Measurements from ENCODE around the gene ALOXE3.

DNA sequence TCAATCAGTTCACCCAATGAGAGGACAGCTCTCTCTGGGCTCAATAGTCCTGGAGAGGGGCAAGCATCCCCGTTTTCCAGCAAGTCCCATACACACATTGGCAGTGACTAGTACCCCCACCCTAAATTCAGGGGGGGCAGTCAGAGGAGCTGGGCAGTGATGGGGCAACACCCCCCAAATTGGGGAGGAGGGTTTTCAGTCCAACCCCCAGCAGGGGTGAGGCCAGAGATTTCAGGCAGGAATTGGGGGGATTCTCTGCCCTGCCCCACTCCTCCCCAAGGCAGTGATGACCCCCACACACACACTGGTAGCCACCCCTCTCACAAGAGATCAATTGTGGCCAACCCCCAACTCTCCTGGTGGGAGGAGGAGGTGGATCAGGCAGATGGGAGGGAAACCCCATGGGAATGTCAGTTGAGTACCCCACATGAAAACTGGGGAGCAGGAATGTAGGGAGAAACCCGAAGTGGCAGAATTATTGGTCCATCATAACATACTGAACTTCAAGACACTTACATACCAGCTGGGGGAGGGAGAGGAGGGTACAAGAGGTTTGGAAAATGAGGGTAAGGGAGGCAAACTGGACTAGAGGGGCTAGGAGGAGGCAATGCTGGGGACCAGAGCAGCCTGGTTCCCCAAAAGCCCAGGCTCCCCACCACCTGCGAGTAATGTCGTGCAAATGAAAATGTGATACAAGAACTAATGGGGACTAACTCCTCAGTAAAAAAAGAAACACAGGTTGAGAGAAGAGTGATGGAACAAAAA is 41.3 kb upstream of the ALOXE3 start:
- TF ChIP-seq, protein P1, sequence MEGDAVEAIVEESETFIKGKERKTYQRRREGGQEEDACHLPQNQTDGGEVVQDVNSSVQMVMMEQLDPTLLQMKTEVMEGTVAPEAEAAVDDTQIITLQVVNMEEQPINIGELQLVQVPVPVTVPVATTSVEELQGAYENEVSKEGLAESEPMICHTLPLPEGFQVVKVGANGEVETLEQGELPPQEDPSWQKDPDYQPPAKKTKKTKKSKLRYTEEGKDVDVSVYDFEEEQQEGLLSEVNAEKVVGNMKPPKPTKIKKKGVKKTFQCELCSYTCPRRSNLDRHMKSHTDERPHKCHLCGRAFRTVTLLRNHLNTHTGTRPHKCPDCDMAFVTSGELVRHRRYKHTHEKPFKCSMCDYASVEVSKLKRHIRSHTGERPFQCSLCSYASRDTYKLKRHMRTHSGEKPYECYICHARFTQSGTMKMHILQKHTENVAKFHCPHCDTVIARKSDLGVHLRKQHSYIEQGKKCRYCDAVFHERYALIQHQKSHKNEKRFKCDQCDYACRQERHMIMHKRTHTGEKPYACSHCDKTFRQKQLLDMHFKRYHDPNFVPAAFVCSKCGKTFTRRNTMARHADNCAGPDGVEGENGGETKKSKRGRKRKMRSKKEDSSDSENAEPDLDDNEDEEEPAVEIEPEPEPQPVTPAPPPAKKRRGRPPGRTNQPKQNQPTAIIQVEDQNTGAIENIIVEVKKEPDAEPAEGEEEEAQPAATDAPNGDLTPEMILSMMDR (IDR thresholded peaks at IDR 0.05): no peak
- TF ChIP-seq EZH2phosphoT487 (IDR thresholded peaks at IDR 0.05) (no peak), EZH2 (IDR thresholded peaks at IDR 0.05) (no peak)

Measured in neural progenitor cell (in vitro differentiated cells).